ENCODE results near the gene NADK2.

The NADK2 gene

DNA sequence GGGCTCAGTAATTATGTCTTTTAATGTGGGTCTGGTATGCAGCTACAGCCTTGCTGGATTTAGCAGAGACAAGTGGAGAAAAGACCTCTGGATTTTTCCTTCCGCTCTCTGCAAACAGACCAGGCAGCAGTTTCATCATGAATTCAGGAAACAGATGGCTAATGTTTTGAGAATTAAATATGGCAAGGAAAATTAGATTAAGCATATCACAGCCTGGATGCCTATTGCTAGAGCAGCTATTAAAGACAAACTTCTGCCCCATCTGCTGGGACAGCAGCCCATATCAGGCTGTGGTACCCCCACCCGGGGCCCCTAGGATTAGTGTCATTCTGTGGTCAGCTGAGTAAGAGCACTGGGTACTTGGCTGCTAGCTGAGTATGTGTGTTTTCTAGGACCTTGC lies 83.6 kb downstream of the NADK2 start (continued):
- TF ChIP-seq, protein P1, sequence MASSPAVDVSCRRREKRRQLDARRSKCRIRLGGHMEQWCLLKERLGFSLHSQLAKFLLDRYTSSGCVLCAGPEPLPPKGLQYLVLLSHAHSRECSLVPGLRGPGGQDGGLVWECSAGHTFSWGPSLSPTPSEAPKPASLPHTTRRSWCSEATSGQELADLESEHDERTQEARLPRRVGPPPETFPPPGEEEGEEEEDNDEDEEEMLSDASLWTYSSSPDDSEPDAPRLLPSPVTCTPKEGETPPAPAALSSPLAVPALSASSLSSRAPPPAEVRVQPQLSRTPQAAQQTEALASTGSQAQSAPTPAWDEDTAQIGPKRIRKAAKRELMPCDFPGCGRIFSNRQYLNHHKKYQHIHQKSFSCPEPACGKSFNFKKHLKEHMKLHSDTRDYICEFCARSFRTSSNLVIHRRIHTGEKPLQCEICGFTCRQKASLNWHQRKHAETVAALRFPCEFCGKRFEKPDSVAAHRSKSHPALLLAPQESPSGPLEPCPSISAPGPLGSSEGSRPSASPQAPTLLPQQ (tag by site-specific recombination; IDR thresholded peaks at IDR 0.05): no peak
- TF ChIP-seq, protein P2, sequence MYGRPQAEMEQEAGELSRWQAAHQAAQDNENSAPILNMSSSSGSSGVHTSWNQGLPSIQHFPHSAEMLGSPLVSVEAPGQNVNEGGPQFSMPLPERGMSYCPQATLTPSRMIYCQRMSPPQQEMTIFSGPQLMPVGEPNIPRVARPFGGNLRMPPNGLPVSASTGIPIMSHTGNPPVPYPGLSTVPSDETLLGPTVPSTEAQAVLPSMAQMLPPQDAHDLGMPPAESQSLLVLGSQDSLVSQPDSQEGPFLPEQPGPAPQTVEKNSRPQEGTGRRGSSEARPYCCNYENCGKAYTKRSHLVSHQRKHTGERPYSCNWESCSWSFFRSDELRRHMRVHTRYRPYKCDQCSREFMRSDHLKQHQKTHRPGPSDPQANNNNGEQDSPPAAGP (tag by site-specific recombination; IDR thresholded peaks at IDR 0.05): no peak
- TF ChIP-seq ZNF350 (tag by site-specific recombination; IDR thresholded peaks at IDR 0.05) (no peak), ZNF184 (tag by site-specific recombination; IDR thresholded peaks at IDR 0.05) (no peak), SETDB1 (IDR thresholded peaks at IDR 0.05; ENCODE audit: insufficient read length, low read length) (no peak), HOXD13 (CRISPR knock-in tag; IDR thresholded peaks at IDR 0.05; ENCODE audit: borderline replicate concordance) (no peak)
- TF ChIP-seq, protein P3, sequence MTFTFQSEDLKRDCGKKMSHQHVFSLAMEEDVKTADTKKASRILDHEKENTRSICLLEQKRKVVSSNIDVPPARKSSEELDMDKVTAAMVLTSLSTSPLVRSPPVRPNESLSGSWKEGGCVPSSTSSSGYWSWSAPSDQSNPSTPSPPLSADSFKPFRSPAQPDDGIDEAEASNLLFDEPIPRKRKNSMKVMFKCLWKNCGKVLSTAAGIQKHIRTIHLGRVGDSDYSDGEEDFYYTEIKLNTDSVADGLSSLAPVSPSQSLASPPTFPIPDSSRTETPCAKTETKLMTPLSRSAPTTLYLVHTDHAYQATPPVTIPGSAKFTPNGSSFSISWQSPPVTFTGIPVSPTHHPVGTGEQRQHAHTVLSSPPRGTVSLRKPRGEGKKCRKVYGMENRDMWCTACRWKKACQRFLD (tag by site-specific recombination; IDR thresholded peaks at IDR 0.05): no peak

DNA sequence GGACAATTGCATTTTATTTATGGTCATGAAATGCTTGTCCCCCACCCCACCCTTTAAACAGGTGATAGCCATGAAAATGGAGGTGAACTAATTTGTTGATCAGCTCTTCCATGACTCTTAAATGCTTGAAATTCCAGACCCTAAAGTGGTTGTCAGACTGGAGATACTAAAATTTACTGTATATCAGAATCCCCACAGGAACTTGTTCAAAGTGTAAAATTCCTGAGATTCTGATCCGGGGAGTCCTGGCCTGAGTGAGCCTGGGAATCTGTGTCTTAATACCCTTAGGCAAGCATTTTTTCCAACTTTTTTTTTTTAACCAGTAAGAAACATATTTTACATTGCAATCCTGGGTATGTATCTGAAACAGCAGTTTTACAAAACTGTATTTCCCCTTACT lies 85.1 kb downstream of the NADK2 start:
- Histone ChIP-seq H3K9me3 (ENCODE audit: control insufficient read depth, insufficient read depth, low read depth, low read length) (no peaks in the 10 kb centered on the region), H3K36me3 (ENCODE audit: control insufficient read depth in 2 of 2, insufficient read depth in 1 of 2, low read length in 2 of 2) (peaks cover 18 to 89% of the 10 kb centered on the region in 2 experiments), H3K4me1 (ENCODE audit: control insufficient read depth, insufficient read depth, low read length) (peaks cover 3% of the 10 kb centered on the region), H3K4me3 (ENCODE audit: low read depth, low read length) (no peak overlapping the region), H3K27ac (ENCODE audit: extremely low read depth, low read depth, low read length) (no peak overlapping the region)
- TF ChIP-seq ZNF747 (tag by site-specific recombination; IDR thresholded peaks at IDR 0.05) (no peak), ZNF140 (tag by site-specific recombination; IDR thresholded peaks at IDR 0.05) (no peak), OVOL3 (tag by site-specific recombination; IDR thresholded peaks at IDR 0.05) (no peak), ZNF791 (tag by site-specific recombination; IDR thresholded peaks at IDR 0.05) (no peak), ZNF521 (tag by site-specific recombination; IDR thresholded peaks at IDR 0.05) (no peak), ZNF423 (tag by site-specific recombination; IDR thresholded peaks at IDR 0.05) (no peak), SP3 (tag by site-specific recombination; IDR thresholded peaks at IDR 0.05) (no peak), ZNF48 (tag by site-specific recombination; IDR thresholded peaks at IDR 0.05) (no peak), ZNF223 (tag by site-specific recombination; IDR thresholded peaks at IDR 0.05) (no peak), ZIC2 (tag by site-specific recombination; IDR thresholded peaks at IDR 0.05) (no peak), ZNF404 (tag by site-specific recombination; IDR thresholded peaks at IDR 0.05) (no peak), GLI4 (tag by site-specific recombination; IDR thresholded peaks at IDR 0.05) (no peak), ZNF544 (tag by site-specific recombination; IDR thresholded peaks at IDR 0.05) (no peak), ZNF354C (tag by site-specific recombination; IDR thresholded peaks at IDR 0.05; ENCODE audit: borderline replicate concordance, low read depth) (no peak), ZNF433 (tag by site-specific recombination; IDR thresholded peaks at IDR 0.05; ENCODE audit: low read depth) (no peak)
- TF ChIP-seq, protein P4, sequence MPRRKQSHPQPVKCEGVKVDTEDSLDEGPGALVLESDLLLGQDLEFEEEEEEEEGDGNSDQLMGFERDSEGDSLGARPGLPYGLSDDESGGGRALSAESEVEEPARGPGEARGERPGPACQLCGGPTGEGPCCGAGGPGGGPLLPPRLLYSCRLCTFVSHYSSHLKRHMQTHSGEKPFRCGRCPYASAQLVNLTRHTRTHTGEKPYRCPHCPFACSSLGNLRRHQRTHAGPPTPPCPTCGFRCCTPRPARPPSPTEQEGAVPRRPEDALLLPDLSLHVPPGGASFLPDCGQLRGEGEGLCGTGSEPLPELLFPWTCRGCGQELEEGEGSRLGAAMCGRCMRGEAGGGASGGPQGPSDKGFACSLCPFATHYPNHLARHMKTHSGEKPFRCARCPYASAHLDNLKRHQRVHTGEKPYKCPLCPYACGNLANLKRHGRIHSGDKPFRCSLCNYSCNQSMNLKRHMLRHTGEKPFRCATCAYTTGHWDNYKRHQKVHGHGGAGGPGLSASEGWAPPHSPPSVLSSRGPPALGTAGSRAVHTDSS (tag by site-specific recombination; IDR thresholded peaks at IDR 0.05): no peak
- TF ChIP-seq, protein P5, sequence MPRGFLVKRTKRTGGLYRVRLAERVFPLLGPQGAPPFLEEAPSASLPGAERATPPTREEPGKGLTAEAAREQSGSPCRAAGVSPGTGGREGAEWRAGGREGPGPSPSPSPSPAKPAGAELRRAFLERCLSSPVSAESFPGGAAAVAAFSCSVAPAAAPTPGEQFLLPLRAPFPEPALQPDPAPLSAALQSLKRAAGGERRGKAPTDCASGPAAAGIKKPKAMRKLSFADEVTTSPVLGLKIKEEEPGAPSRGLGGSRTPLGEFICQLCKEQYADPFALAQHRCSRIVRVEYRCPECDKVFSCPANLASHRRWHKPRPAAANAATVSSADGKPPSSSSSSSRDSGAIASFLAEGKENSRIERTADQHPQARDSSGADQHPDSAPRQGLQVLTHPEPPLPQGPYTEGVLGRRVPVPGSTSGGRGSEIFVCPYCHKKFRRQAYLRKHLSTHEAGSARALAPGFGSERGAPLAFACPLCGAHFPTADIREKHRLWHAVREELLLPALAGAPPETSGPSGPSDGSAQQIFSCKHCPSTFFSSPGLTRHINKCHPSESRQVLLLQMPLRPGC (tag by site-specific recombination; IDR thresholded peaks at IDR 0.05): no peak
- TF ChIP-seq, protein P6, sequence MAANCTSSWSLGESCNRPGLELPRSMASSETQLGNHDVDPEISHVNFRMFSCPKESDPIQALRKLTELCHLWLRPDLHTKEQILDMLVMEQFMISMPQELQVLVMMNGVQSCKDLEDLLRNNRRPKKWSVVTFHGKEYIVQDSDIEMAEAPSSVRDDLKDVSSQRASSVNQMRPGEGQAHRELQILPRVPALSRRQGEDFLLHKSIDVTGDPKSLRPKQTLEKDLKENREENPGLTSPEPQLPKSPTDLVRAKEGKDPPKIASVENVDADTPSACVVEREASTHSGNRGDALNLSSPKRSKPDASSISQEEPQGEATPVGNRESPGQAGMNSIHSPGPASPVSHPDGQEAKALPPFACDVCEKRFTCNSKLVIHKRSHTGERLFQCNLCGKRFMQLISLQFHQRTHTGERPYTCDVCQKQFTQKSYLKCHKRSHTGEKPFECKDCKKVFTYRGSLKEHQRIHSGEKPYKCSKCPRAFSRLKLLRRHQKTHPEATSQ (tag by site-specific recombination; IDR thresholded peaks at IDR 0.05): no peak
- ChIA-PET CTCF (interaction anchor here (0.6 kb wide), 1 partner anchor 19 kb away, joined by 3 read pairs; no protein-coding TSS in a partner anchor), POLR2A (no interaction called here)
